HG02870 (cell line): ENCODE results near the gene DAP.

Source experiments
- ATAC-seq: cut with Tn5 transposase; IDR thresholded peaks from one replicate; pipeline ENCODE4 v1.9.1; 2021; ENCODE audit warnings: mild to moderate bottlenecking, moderate library complexity; ENCODE audit not compliant: unreplicated experiment

DAP gene

DNA sequence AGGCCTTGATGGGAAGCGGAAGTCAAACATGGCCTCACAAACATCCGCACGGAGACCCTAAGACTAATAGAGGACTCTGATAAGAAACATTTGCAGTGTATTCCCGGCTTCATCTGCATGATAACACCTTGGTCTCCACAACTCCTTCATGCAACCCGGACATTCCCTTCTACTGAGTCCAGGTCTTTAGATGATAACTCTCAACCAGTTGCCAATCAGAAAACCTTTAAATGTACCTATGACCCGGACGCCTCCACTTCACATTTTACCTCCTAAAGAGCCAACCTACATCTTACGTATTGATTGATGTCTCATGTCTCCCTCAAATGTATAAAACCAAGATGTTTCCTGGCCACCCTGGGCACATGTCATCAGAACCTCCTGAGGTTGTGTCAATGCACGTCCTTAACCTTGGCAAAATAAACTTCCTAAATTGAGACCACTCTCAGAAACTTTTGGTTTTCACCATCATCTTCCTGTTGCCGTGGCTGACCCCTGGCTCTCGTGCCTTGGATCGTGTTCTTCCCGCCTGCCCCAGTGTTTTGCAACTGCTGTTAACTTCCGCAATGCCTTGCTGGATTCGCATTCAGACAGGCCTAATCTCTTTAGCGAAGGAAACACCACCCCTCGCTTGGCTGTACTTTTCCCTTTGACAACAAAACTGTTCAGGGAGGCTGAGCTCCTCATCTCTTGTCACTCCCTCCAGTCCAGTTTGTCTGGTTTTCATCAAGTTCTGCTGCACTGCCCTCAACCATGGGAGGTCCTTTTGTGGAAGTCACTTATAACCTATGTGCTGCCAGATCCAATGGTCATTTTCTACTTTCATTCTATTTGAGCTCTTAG lies 1.1 kb upstream of the DAP start:
- ATAC-seq: no peak

DNA sequence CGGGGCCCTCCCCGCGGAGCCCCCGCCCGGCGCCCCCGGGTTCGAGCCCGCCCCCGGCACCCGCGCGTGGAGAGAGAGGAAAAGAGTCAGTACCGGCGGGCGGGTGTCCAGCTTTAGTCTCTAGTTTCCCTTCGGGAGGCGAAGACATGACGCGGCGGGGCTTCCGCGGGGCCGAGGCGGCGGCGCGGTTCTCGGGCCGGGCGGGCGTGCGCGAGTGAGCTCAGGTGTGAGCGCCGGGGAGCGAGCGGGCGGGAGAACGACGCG lies 181 bp downstream of the DAP start:
- ATAC-seq: no peak

DNA sequence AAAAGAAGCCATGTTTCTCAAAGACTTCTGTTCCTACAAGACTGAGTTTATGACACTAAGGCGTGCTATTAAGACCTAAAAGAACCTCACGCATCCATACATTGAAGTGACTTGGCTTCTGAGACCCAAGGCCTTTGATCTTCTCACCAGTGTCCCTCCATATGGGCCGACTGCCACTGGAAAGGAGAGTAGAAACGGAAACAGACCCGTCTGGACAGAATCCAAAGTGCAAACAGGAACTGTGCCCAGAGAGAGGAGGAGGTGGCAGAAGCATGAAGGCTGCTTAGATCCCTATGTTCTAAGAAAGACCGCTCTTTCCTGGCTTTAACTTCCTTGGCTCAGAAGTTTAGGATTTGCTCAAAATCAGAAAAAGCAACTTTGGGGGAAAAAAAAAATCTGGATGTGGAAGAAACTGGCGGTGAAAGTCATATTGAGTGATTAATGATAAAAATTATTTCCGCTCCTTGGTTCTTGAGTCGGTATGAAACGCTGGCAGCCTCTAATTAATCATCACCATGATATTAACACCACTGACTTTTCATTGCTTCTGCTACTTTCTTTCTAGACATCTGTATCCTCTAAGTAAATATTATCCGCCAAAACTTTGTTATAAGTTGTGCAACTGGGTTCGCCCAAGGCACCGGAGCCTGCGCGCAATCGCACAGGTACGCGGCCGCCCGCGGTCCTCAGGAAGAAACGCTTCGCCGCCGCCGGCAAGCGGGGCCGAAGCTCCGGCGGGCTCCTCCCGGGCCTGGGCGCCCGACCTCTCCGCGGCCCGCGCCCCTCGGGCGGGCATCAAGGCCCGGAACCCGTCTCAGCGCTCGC lies 726 bp downstream of the DAP start:
- ATAC-seq: peak; percentile 26

DNA sequence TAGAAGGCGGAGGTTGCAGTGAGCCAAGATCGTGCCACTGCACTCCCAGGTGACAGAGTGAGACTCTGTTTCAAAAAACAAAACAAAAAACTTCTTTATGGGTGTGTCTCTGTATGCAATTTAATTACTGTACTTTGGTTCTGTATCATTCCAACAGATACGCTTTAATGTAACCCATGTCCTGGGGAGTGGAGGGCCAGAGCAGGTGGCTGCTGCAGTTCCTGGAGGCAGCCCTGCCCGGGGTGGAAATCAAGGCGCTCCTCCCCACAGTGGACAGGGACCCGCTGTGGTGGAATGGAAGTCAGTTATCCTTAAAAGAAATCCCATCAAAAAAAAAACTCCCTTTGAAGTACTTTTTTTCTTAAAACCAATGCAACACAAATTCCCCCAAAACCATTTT lies 1.9 kb downstream of the DAP start:
- ATAC-seq: no peak

DNA sequence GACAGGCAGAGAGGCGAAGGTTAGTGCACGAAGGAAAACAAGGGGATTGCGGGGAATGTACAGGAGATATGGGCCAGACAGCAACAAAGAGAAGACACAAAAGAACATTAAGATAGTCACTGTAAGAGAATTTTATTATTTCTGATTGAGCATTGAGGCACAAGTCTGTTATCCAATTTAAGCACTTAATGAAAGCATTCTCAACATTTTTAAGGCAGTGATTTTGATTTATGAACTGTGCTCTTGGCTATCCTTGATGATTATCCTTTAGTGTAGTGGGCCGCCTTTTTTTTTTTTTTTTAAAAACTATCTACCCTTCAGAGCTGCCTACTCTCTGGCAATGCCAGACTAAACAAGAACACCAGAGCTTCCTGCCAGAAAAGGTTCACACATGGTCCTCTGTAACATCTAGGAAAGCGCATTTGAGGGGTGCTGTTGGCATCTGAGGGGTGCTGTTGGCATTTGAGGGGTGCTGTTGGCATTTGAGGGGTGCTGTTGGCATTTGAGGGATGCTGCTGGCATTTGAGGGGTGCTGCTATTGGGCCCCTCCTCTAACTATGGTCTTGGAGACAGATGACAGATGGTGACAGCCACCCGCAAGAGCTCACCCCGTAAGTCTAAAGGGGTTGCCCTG lies 3.0 kb downstream of the DAP start:
- ATAC-seq: no peak

DNA sequence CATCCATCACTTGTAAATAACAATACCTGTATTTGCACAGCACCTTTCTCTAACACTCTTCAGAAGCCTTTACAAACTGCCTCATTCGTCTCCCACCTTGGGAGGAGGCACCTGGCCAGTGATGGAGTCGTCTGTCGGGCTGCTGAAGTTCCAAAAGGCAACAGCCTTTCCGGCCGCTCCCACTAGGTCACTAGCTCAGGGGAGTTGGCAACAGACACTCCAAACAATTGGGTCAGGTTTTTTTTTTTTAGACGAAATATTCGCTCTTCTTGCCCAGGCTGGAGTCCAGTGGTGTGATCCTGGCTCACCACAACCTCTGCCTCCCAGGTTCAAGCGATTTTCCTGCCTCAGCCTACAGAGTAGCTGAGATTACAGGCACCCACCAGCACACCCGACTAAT lies 4.0 kb downstream of the DAP start:
- ATAC-seq: no peak

DNA sequence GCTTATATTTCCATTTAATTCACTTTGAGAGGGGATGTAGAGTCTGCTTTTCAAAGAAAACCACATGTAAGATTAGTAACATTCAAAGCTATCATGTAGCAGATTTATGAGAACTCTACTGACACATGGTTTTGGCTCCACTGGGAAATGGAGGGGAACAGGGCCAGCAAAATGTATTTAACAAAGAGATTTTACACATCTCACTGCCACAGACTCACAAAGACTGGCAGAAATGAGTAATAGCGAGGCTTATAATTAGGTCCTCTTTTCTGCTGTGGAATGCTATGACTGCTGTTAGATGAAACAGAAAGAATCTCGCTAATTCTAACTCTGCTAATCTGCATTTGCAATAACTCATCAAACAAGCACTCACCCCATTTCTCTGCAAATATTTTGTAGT lies 4.5 kb downstream of the DAP start:
- peak; percentile 23 for ATAC-seq

DNA sequence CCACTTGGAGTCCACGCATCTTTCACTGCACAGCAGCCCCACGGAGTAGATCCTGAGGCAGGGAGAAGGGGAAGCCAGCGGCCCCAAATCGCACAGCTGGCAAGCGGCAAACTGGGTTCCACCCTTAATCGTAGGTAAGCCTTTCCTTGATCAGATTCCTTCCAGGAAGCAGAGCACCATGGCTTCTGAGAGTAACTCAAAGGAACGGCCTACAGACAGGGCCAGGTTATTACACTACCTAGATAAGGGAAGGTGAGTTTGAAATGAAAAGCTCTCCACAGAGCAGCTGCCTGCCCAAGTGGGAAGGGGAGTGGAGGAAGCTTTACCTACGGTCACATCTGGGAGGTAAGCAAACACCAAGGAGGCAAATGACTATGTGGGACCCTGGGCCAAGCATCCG lies 7.9 kb downstream of the DAP start:
- no peak for ATAC-seq

DNA sequence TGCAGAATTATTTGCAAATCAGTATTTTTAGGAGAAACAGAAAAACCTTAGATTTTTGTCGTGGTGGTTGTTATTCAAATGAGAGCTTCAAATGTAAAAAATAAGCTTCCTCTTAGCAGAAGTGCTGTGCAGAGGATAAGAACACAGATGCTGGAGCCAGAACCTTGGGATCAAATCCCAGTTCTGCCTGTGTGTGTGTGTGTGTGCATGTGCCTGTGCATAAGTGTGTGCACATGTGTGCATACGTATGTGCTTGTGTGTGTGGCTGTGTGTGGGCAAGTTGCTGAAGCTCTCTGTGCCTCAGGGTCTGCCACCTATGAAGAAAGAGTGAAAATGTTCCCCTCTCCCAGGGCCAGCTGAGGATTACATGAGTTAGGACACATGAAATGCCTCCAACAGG lies 8.6 kb downstream of the DAP start:
- ATAC-seq: no peak

DNA sequence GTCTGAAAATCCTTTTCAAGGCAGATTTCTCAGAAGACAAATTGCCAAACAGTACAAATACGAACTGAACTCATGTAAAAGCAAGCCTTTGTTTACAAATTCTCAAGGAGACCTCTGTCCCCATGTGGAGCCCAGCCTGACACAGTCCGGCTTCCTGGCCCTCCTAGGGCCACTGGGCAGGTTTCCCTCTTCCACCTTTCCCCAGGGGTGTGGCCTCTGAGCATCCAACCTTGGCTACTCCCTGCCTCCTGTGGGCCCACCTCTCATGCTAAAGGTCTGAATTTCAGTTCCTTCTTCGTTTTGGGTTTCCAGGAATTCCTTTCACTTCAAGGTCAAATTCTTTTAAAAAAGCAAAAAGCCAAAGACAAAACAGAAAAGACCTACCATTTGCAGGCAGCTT lies 10.1 kb downstream of the DAP start:
- no peak for ATAC-seq

DNA sequence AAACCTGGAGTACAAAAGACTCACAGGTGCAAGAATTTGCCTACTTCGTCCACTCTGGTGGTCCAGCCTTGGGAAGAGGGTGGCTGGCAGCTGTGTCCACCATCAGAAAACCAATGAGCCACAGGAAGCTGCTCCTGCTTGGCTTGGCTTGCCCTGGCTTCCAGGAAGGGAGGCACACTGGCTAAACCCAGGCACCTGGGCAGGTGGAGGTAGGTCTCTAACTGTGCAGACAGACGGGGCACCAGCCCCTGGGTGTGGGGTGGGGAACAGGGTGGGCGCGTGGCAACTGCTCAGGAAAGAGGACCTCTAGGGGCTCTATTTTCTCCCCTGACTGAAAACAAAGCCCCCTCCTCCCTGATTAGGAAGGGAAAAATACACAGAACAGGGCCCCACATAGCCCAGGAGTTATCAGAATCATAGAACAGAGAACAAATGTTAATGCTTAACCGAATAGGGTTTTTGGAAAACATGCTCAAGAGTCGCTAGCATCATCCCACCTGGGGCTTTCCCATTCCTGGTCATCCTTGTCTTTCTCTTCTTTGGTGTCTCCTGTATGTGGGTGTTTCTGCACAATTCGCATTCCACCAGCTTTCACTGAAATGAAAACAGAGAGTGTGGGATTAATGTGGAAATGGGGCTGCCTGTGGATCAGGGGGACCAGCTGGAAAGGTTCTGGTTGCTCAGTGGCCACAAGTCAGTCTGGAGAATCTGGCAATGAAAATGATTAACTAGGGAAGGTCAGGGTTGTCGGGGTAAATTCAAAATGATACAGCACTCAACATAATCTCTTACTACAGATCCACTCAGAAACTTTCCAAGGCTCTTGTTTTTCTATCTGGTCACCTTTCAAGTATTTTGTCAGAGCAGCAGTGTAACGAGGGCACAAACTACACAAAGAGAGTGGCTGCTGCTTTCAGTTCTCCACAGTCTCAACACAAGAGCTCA lies 13.1 kb downstream of the DAP start:
- peak; percentile 52 for ATAC-seq

DNA sequence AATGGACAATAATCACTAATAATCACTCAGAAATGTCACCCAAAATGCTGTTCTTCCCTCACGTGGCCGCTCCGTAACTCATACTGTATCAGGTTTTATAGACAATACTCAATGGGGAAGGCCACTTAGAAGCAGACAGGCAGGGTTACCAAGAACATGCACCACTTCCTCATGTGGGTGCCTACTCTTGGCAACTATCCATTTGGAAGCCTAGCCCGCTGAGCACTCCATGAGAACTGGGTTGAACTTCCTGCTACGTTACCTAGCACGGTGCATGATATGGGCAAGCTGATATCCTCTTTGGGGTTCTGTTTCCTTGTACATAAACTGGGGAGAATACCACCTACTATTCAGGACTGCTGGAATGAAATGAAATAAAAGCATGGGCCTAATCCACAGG lies 14.3 kb downstream of the DAP start:
- no peak for ATAC-seq

DNA sequence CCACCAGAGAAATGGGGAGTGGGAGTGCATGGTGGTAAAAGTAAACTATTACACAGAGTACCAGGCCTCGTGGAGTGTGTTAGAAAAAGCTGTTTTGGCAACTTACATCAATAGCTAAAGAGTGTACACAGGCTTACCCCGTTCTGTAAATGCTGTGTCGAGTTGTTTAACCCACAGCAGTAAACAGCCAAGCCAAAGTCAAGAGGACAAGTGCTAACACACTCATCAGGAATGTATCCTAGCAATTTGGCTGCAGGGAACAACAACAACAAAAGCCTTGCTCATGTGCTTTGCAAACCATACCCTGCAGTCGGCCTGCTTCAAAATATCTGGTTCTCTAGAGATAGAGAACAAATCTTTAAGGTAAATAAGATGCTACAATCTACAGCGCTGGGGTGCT lies 15.9 kb downstream of the DAP start:
- no peak for ATAC-seq

DNA sequence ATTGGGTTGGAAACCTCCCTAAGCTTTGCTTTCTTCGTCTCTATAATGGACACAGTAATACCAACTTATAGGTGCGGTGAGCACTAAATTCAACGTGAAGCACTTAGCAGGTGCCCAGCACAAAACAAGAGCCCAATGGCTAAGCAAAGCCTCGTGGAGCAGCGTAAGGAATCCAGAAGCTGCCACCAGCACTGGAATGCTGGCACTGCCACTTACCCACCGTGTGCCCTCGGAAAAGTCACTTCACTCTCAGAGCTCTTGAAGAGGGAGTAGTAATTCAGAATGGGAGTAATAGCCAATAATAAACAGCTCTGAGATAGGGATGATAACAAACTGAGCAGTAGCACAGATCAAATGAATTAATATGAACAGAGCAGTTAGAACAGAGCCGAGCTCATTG lies 16.4 kb downstream of the DAP start:
- ATAC-seq: no peak

DNA sequence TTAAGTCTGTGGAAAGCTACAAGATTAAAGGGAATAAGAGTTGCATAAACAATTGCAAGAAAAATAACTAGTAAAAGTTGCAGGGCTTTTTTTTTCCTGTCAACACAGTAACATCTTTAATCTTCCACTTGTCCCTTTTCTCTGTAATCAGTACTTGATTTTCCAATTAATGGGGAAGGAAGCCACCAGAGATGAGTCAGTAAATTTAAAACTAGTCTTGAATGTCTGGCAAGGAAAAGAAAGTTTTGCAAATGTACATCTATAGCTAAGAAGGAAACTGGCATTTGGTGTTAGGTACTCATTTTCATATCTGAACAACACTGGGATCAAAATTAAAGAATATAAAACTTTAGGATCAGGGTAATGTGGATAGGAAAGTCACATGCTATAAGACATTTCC lies 17.1 kb downstream of the DAP start:
- ATAC-seq: no peak

DNA sequence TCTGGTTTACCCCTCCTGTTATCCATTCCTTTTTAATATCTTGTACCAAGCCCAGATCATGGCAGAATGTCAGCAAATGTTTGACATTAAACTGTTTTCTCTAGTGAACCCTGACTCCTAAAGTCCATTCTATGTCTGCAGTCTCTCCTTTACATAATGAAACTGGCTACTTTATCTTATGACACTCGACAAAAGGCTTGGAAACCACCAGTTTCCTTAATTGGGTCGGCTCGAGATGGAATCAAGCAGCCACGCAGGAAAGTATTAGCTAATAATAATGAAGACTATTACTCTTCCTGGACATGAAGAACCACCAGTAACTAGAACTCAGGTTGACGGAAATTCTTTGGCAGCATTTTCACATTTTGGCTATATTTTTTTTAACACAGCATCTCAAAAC lies 17.5 kb downstream of the DAP start:
- ATAC-seq: no peak

DNA sequence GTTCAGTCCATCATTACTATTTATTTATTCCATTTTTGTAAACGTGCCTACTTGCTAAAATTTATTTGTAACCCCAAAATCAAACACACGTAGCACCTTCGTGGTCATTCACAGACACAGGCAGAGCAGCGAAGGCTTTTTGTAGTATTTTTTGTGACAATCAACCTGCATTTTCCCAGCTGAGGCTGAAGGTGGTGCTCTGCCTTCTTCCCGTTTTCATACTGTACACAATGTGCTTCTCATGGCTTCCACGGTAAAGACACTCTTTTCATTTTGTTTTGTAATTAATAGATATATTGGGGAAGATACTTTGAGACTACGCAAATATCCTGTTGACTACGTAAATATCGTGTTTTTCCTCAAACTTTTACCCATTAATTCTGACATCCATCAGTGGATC lies 19.4 kb downstream of the DAP start:
- ATAC-seq: no peak

DNA sequence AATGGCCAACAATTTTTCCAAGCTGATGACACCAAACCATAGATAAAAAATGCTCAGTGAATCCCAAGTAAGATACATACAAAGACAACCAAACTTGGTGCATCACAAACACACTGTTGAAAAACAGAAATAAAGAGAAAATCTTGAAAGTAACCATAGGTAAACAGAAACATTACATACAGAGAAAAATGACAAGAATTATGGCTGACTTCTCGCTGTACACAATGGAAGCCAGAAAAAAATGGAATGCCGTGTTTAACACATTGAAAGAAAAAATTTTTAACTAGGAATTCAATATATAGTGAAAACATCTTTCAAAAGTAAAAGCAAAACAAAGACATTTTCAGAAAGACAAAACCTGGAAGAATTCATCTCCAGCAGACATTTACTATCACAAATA lies 20.6 kb downstream of the DAP start:
- no peak for ATAC-seq

DNA sequence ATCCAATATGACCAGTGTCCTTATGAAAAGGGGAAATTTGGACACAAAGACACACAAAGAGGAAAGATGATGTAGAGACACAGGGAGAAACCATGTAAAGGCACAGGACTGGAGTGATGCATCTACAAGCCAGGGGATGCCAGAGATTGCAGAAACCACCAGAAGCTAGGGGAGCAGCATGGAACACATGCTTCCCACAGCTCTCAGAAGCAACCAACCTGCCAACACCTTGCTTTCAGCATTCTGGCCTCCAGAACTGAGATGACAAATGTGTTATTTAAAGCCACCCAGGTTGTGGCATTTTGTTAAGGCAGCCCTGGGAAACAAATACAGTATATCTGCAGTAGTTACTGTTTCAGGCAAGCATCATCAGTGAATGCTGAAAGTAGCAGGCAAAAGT lies 23.2 kb downstream of the DAP start:
- ATAC-seq: no peak

DNA sequence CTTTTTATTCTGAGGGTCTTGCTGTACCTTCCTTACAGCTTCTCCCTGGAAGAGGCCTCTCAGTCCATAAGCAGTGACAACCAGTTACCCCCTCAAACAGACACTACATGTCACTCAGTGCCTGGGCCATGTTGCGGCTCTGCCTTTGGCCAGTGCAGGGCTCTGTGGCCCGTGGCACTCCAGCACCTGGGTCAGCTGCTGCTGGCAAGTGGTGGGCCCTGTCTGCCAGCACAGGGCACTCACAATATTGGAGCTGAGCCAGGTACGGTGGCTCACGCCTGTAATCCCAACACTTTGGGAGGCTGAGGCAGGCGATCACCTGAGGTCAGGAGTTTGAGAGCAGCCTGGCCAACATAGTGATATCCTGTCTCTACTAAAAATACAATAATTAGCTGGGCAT lies 24.2 kb downstream of the DAP start:
- no peak for ATAC-seq

DNA sequence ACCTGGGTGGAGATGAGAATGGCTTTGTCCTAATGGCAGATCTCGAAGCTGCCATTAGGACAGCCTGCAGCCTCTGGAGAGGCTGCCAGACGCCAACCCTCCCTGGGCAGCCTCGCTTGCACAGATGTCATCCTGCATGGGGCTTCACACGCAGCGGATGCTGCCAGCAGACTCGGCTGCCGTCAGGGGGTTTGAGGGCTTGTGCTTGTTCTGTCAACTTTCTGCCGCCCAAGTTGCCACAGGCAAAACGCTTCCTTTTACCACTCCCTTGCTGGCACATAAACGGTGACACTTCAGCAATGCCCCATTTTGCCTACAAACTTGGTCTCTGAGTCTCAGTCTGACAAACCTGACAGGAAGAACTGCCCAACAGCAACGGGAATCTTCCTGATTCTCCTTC lies 24.7 kb downstream of the DAP start:
- ATAC-seq: no peak
